ENCODE results near the gene MMP24OS. TPM values are rescaled to one million over a fixed set of nuclear protein-coding genes. Genes with fewer than 3 reads are reported as not detected.
"Not testable (repeated sequence)": the region's sequence is repeated elsewhere in the genome, so short reads cannot be mapped to it uniquely, and the experiment has no call there.

MMP24OS gene
- polyA plus RNA-seq, 3 donors: 22.7 to 38.8 (median 32.3) TPM

DNA sequence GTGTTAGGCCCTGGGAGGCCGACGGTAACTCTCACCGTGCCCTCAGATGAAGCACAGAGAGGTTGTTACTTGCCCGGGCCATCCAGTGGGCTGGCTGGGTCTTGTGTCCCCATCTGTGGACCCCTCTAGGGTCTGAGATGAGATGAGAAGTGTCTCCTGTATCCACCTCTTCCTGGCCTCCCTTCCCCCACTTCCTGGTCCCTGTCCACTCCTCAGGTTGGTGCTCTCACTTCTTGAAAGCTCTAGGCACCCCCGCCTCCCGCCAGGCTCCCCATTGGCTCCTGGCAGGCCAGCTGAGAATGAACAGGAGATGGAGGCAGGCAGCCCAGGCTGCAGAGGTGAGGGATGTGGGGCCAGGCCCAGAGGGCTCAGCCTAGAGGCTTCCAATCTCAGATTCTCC is 1.5 kb downstream of the MMP24OS start:
- no peak for DNase-seq (ENCODE audit: low read depth in 3 of 3, low spot score in 2 of 3)

DNA sequence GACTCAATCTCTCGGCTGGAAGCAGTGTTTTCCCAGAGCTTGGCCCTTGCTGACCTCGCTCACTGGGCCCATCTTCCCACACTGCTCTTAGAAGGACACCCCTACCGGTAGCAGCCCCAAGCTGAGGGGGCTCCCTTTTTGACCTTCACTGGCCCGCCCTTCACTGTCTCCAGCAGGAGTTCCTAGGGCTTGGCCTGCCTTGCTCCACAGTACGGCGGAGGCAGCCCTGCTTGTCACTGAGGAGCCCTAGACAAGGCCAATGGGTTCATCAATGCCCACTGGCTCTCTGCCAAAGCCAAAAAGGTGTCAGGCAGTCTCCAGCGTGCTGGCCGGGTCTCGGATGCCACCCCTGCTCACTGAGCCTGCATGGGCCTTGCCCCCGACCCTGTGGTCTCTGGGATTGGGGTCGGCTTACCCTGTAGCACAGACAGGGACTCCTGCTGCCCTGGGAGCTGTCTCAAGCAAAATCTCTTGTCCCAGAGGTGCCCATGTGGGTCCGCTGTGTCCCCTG is 2.1 kb downstream of the MMP24OS start:
- DNase-seq (ENCODE audit: low read depth in 3 of 3, low spot score in 2 of 3): no peak

DNA sequence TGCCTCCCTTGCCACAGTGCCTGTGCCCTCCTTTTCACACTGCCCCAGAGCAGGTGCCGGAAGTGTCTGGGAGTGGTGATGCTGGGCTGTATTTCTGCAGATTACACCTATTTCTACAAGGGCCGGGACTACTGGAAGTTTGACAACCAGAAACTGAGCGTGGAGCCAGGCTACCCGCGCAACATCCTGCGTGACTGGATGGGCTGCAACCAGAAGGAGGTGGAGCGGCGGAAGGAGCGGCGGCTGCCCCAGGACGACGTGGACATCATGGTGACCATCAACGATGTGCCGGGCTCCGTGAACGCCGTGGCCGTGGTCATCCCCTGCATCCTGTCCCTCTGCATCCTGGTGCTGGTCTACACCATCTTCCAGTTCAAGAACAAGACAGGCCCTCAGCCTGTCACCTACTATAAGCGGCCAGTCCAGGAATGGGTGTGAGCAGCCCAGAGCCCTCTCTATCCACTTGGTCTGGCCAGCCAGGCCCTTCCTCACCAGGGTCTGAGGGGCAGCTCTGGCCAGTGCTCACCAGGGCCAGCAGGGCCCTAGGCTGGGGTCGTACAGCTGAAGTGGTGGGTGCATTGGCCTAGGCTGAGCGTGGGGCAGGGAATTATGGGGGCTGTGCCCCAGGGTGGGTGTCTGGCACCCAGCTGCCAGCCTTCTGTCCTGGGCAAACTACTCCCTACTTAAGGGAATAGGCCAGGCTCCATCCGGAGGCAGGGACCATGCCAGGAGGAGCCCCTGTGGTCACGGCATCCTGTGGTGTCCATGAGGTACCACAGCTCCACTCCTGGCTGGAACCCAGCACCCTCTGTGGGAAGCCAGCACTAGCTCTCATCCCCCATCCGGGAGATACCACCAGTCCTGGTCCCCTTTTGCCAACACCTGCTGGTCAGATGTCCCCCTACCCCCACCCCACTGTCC is 3.5 kb downstream of the MMP24OS start:
- no peak for DNase-seq (ENCODE audit: low read depth in 3 of 3, low spot score in 2 of 3)

DNA sequence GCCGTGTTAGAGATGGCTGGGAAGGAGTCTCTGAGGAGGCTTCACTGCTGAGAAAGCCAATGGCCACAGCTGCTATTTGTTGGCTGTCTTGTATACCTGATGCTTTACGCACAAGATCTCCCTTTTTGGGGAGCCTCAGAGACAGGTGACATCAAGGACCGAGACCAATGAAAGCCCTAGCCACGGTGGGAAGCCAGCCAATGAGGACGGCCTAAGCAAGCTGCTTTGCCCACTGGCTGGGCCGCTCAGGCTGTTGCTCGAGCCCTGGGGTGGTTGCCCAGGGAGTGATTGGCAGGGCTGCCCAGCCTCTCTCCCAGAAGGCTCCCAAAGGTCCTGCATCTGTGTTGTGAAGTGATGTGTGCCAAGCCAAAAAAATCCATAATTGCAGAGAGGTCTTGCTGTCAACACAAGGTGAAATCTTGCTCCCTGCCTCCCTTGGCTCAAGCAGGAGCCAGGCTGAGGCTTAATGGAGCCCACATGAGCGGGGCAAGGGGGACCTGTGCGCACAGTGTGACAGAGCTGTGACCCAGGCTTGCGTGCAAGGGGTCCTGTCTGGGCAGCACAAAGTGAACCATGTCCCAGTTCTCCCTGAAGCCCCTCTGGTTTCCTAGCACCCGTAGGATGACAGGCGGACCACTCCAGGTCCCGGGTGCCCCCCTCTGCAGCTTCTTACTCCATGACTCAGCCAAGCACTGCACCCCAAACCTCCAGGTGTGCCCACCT is 4.3 kb downstream of the MMP24OS start:
- no peak for DNase-seq (ENCODE audit: low read depth in 3 of 3, low spot score in 2 of 3)

DNA sequence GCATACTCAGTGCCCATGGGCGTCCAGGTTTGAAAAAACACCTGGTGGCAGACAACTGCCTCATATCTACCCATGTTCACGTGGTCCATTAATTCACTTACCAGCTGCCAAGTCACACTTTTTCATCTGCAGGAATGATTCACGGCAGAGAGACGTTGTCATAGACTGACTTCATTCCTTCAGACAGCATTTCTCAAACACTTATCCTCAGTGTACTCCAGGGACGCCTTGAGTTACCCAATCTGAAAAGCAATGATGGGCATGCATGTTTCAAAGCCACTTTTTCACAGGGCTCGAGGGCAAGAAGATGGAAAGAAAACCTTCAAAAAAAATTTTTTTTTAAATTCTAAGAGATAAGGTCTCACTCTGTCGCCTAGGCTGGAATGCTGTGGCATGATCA is 6.0 kb downstream of the MMP24OS start:
- no peak for DNase-seq (ENCODE audit: low read depth in 3 of 3, low spot score in 2 of 3)

DNA sequence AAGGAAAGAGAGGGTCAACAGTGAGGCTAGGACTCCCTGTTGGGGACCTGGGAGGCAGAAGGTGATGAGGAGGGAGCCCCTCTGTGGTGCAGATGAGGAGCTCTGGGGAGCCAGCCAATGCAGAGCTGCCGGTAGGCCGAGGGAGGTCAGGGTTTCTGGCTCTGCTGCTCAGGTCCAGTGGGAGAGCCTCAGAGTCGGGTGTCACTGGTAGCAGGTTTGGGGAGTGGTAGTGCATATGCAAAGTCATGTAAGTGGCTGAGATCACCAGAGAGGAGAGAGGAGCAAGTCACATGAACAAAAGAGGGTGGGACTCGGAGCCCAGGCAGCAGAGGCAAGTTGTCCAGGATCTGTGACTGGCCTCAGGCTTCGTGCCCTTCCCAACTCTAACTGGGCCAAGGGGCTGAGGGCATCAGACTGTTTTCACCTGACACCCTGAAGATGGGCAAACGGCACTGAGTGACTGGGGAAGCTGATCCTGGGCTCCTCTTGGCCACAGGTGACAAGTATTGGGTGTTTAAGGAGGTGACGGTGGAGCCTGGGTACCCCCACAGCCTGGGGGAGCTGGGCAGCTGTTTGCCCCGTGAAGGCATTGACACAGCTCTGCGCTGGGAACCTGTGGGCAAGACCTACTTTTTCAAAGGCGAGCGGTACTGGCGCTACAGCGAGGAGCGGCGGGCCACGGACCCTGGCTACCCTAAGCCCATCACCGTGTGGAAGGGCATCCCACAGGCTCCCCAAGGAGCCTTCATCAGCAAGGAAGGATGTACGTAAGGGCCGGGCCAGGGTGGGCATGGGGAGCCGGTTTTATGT is 6.6 kb downstream of the MMP24OS start:
- DNase-seq (ENCODE audit: low read depth in 3 of 3, low spot score in 2 of 3): no peak

DNA sequence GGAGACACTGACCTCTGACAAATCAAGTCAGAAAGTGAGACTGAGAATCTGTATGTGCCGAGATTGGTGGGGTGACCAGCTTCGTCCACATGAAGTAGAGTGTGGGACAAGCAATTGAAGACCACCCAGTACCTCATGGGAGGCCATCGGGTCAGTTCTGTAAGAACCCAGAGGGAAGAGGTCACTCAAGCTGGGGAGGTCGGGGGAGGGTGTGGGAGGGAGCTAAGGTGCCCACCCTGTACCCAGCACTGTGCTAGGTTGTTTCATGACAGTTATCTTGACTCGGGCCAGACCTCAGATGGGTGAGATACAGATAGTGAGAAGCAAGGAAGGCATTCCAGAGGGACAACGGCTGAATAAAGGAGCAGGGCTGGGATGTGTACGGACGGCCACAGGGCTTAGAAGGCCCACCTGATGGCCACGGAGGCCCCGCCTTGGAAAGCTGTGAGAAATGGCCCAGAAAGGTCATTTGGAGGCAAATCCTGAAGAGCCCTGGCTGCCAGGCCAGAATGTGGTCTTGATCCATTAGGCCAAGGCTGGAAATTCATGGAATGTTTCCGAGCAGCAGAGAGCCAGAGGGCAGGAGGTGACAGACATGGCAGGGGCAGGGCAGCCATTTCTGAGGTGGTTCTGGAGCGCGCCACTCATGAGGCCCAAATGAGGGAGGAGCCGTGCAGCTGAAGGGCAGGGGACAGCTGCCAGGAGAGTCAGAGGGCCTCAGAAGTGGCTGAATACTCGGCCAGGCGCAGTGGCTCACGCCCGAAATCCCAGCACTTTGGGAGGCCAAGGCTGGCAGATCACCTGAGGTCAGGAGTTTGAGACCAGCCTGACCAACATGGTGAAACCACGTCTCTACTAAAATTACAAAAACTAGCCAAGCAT is 7.7 kb downstream of the MMP24OS start:
- no peak for DNase-seq (ENCODE audit: low read depth in 3 of 3, low spot score in 2 of 3)

DNA sequence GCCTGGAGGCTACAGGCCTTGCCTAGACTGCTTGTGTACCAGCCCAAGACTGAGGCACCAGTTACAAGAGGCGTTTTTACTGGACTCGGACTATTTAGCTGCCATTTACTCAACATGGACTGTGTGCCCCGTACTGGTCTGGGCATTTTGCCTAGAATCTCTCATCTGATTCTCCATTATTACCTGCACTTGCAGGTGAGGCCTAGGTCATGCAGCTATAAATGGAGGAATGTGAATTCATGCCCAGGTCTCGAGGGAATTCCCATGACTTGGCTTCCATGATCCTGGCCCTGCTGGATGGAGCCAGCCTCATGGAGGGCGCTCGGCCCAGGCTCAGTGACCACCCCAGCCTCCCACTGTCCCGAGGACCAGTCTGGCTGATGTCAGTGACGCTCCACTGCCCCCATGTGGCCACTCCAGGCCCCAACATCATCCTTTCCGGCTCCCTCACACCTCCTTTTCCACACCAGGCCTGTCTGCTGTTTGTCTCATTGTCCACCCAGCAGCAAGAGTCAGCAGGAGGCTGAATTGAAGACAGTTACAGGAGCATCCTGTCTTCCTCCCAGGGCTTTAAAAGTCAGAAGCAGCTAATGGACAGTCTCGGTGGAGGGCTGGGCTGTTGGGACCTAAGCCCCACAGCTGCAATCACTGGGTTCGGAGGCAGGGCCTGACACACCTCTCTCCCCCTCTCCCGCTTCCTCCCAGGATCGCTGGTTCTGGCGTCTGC is 8.7 kb downstream of the MMP24OS start:
- peak in 1 of 3 donors; percentile 37 for DNase-seq (ENCODE audit: low read depth in 3 of 3, low spot score in 2 of 3)

DNA sequence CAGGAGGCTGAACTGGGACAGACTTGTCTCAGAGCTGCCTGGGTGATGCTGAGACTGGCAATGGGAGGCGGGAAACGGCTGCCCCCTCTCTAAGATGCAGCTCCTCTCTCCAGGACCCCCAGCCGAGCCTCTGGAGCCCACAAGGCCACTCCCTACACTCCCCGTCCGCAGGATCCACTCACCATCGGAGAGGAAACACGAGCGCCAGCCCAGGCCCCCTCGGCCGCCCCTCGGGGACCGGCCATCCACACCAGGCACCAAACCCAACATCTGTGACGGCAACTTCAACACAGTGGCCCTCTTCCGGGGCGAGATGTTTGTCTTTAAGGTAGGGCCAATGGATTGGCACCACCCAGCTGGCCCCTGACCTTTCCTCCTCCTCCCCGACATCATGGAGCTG is 10.8 kb downstream of the MMP24OS start:
- no peak for DNase-seq (ENCODE audit: low read depth in 3 of 3, low spot score in 2 of 3)

DNA sequence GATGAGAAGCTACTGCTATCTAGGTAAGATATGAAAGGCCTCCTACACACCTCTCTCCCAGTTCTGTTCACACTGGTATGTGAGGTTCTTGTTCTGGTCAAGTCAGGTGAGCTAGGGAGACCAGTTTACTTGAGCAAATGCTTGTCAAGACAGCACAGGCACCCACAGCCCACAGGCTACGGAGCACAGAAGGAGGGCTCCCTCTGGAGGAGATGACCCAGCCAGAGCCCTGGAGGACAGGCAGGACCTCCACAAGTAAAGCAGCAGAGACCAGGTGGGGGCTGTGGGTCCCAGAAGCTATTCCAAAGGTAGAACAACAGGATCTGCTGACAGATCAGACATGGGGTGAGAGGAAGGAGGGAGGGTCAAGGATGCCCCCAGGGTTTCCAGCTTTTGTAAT is 13.2 kb downstream of the MMP24OS start:
- no peak for DNase-seq (ENCODE audit: low read depth in 3 of 3, low spot score in 2 of 3)

DNA sequence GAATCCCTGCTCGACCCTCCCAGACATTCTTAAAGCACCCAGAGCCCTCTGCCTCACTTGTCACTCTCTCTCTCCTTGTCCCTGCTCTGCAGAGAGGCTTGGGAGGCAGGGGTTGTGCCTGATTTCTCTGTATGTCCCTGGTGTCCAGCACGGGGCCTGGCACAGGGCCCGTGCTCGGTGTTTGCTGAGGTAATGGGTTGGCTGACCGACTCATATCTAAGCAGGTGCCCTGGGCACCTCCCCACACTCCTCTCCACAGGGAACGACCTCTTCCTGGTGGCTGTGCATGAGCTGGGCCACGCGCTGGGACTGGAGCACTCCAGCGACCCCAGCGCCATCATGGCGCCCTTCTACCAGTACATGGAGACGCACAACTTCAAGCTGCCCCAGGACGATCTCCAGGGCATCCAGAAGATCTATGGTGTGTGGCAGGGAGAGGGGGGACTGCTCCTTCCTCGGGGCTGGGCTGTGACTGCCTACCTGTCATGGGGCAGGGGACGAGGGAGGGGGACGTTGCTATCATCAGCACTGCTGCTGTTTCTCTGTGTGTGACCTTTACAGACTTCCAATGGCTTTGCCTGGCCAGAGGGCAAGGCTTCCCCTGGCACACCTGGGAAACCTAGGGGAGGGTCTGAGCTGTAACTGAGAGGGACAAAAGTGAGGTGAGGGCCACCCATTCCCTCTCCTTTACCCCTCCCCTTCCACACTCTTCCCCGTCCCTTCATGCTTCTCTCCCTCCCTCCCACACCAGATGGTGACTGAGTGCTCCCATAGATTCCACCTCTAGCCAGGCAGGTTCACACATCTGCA is 14.2 kb downstream of the MMP24OS start:
- no peak for DNase-seq (ENCODE audit: low read depth in 3 of 3, low spot score in 2 of 3)

DNA sequence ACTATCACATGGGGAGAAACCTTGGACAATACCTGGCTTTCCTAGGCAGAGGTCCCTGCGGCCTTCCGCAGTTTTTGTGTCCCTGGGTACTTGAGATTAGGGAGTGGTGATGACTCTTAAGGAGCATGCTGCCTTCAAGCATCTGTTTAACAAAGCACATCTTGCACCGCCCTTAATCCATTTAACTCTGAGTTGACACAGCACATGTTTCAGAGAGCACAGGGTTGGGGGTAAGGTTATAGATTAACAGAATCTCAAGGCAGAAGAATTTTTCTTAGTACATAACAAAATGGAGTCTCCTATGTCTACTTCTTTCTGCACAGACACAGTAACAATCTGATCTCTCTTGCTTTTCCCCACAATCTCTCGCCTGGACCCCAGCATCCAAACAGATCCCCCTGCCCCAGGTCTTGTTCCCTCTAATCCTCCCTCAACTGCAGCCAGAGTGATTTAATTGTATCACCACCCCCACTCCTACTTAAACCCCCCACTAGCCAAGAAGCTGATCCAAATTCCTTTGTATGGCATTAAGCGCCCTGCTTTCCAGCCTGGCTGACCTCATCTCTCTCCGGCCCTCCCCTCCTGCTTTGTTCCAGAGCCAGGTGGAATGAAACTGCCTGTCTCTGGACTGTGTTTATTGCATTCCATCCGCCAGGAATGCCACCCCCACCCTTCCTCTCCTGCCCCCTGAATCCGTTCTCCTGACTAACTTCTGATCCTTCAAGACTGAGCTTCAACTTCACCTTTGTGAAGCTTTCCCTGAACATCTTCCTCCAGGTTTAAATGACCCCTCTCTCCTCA is 15.0 kb downstream of the MMP24OS start:
- peak in 2 of 3 donors; percentile 72 for DNase-seq (ENCODE audit: low read depth in 3 of 3, low spot score in 2 of 3)

DNA sequence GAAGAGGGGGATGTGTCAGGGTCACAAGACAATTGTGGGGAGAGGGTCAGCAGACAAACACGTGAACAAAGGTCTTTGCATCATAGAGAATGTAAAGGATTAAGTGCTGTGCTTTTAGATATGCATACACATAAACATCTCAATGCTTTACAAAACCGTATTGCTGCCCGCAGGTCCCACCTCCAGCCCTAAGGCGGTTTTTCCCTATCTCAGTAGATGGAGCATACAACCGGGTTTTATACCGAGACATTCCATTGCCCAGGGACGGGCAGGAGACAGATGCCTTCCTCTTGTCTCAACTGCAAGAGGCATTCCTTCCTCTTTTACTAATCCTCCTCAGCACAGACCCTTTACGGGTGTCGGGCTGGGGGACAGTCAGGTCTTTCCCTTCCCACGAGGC is 15.6 kb downstream of the MMP24OS start:
- not testable (repeated sequence) for DNase-seq (ENCODE audit: low read depth in 3 of 3, low spot score in 2 of 3)

DNA sequence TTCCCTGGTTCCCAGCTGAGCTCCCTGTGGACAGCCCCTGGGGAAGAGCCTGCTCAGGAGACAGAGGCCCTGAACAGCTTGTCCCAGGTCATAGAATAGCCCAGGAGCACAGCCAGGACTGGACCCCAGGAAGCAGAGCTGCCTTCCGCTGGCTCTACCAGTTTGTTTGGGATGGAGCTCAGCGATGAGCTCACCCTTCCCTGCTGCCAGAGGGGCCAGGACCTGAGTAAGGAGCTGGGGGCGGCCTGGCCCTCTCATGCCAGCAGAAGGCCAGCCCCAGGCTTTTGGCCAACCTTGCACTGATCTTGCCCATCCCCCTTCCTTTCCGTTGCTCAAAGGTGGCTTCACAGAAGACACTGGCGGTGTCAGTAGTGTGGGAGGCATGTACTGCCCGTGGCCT is 17.5 kb downstream of the MMP24OS start:
- DNase-seq (ENCODE audit: low read depth in 3 of 3, low spot score in 2 of 3): no peak

DNA sequence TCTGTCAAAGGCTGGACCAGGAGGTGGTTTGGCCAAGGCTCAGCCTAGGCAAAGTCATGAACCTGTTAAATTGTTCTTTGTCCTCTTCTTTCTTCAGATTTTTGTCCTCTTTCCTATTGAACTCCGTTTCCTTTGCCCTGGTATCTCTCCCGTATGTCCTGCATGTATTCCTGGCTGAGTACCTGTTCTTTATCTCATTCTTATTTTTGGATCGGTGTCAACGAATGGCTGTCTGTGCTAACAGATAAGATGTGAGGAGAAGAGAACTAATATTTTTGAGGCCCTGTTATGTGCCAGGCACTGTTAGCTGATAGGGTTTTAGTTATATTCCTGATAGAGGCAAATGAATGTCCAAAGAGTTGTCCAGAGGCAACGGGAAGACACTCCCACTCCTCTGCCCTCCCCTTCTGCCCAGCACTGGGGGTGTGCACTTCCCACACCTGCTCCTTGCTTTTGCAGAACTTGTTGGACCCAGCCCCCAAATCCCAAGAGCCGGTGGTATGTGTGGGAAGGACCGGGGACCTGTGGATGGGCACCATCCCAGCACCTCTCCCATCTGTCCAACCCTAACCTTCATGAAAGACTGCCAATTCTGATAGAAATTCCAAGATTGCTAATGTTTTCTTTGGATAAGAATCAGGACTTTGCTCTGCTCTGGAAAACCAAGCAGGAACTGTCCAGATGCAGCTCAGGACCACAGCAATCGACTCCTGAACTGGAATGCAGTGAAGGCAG is 20.6 kb downstream of the MMP24OS start:
- no peak for DNase-seq (ENCODE audit: low read depth in 3 of 3, low spot score in 2 of 3)

DNA sequence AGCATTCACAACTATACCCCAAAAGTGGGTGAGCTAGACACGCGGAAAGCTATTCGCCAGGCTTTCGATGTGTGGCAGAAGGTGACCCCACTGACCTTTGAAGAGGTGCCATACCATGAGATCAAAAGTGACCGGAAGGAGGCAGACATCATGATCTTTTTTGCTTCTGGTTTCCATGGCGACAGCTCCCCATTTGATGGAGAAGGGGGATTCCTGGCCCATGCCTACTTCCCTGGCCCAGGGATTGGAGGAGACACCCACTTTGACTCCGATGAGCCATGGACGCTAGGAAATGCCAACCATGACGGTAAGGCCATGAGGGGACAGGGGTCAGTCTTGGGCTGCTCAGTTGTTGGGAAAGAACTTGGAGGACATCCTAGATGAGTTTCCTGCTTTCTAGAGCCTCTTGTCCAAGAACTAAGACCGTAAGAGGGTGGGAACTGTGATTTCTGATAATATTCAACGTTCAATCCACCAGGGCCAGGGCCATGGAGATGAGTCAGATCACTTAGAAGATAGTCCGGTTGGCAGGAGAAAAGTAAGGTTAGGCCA is 23.4 kb downstream of the MMP24OS start:
- no peak for DNase-seq (ENCODE audit: low read depth in 3 of 3, low spot score in 2 of 3)

DNA sequence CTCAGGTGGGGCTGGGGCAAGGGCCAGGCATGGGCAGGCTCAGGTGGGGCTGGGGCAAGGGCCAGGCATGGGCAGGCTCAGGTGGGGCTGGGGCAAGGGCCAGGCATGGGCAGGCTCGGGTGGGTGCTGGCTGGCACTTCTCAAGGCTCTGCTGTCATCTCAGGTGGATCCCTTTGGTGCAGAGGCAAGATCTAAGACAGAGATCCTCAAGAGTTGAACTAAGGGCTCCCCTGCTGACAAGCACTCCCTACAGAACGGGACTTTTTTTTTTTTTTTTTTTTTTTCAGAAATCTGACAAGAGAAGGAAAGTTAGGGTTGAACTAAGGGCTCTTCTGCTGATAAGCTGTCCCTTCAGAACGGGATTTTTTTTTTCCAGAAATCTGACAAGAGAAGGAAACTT is 24.9 kb downstream of the MMP24OS start:
- DNase-seq (ENCODE audit: low read depth in 3 of 3, low spot score in 2 of 3): no peak

Data from right renal cortex interstitium (tissue), 3 donors.